ENCODE measurements around the gene STRN3.
"Not testable (repeated sequence)": the region's sequence is repeated elsewhere in the genome, so short reads cannot be mapped to it uniquely, and the experiment has no call there.

STRN3 gene

GRCh38 chr14:30933937-30934336, 92.2 kb downstream of the STRN3 start:
- DNase-seq (ENCODE audit: low read depth, low spot score); H3K27ac ChIP-seq: not testable (repeated sequence)

DNA sequence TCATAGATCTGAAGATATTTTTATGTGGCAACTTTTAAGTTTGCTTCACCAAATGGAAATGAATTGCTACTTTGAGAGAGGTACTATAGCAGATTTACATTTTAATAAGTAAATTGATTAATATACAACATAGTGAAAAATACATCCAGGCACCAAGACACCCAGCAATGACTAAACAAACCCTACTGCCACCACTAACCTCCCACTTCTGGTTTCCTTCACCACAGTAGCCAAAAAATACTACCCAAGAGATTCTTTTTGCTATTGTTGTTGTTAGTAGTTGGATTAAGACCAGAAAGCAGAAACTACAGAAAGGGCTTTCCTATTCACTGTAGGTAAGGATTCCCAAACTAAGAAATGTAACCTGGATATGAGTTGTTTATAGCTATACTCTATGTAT, 97.7 kb downstream of the STRN3 start:
- DNase-seq (ENCODE audit: low read depth, low spot score), result no peak
- no peak overlapping the region for H3K27ac ChIP-seq

GRCh38 chr14:30925254-30925653, 100.9 kb downstream of the STRN3 start:
- DNase-seq (ENCODE audit: low read depth, low spot score), result no peak
- no peak overlapping the region for H3K27ac ChIP-seq

DNA sequence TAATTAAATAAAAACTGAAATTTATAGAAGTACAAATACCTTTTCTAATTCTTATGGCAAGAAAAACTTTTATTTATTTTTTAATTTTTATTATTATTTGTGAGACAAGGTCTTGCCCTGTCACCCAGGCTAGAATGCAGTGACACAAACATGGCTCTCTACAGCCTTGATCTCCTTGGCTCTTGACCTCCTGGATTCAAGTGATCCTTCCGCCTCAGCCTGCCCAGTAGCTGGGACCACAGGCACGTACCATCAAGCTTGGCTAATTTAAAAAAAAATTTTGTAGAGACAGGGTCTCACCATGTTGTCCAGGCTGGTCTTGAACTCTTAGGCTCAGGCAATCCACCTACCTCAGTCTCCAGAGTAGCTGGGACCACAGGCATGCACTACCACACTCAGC, 104.4 kb downstream of the STRN3 start:
- DNase-seq (ENCODE audit: low read depth, low spot score), result no peak
- H3K27ac ChIP-seq, result peak overlapping the region; percentile 40

DNA sequence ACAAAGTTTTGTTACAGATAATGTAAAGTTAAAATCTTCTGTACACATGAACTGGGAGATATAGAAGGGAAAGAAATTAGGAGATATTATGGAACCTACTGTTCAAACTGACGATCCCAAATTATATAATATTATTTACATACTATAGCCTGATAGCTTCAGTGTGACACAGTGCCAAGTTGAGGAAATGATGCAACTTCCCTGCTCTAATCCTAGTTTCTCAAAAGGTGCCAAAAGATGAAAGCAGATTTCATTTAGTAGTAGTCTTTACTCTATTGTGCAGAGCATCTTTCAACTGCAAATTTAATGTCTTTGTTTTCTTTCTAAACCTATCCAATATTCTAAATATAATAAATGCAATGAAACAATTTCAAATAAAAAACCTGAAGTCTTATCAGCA, 104.9 kb downstream of the STRN3 start:
- peak overlapping the region; percentile 40 for H3K27ac ChIP-seq
- no peak for DNase-seq (ENCODE audit: low read depth, low spot score)

- no peak overlapping the region for H3K27ac ChIP-seq
- no peak for DNase-seq (ENCODE audit: low read depth, low spot score)
These were observed 110.6 kb downstream of the STRN3 start for GRCh38 chr14:30915596-30915995.

DNA sequence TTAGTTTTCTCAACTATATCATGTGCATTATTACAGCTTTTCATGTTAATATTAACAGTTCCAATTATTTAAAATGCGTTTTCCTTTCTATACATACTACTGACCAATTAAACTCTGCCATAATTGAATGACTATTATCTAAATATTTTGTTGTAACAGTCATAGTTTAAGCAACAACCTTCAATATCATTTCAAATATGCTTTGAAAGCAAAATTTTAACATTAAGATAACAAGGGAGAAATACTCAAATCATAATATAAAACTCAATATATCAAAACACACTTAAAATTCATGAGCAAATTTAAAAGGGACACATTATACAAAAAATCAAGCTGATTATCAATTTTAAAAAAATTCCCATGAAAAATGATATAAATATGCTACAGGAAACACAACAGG, 111.4 kb downstream of the STRN3 start:
- no peak for DNase-seq (ENCODE audit: low read depth, low spot score)
- no peak overlapping the region for H3K27ac ChIP-seq

DNA sequence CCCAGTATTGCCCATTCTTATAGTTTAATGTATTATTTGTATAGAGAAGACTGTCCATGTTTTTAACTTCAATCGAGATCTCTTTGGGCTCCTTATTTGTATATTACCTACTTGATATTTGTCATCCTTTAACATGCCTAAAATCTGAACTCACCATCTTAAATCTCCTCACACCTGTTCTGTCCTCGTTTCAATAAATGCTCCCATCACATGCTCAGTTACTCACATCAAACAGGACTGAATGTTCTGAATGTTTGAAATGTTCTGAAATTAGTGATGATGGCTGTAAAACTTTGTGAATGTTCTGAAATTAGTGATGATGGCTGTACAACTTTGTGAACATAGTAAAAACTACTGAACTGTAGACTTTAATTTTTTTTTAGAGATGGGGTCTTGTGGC, 117.4 kb downstream of the STRN3 start:
- DNase-seq (ENCODE audit: low read depth, low spot score), result no peak
- peak overlapping the region; percentile 71 for H3K27ac ChIP-seq

GRCh38 chr14:30907659-30908057, 118.5 kb downstream of the STRN3 start:
- H3K27ac ChIP-seq, result peak overlapping the region; percentile 71
- DNase-seq (ENCODE audit: low read depth, low spot score), result no peak

DNA sequence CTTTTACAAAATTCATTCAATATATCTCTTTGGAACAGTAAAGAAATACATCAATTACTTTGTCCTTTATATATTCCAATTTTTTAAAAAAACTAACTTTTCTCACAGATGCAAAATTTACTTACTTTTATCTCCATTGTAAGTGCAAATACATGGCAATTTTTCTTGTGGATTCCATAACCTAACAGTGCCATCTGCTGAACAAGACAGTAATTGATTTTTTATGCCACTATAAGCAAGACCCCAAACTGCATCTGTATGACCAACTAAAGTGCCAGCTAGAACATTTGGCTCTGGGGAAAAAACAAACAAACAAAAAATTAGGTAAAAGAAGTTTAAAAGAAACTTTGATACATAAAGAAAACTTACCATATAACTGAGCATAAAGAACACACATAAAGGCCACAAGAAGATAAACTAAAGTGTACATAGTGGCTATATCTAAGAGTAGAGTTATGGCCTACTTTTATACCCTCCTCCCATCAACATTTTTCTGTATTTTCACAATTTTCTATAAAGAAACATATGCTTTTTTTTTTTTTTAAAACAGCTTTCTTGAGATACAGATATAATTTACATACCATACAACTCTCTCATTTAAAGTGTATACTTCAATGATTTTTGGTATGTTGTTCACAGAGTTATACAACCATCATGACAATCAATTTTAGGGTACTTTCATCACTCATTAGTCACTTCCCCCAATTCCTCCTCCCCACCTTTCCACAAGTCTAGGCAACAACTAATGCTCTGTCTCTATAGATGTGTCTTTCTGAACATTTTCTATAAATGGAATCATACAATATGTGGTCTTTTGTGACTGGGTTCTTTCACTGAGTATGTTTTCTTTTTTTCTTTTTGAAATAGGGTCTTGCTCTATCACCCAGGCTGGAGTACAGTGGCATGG, 119.2 kb downstream of the STRN3 start:
- peak overlapping the region; percentile 71 for H3K27ac ChIP-seq
- DNase-seq (ENCODE audit: low read depth, low spot score), result no peak

DNA sequence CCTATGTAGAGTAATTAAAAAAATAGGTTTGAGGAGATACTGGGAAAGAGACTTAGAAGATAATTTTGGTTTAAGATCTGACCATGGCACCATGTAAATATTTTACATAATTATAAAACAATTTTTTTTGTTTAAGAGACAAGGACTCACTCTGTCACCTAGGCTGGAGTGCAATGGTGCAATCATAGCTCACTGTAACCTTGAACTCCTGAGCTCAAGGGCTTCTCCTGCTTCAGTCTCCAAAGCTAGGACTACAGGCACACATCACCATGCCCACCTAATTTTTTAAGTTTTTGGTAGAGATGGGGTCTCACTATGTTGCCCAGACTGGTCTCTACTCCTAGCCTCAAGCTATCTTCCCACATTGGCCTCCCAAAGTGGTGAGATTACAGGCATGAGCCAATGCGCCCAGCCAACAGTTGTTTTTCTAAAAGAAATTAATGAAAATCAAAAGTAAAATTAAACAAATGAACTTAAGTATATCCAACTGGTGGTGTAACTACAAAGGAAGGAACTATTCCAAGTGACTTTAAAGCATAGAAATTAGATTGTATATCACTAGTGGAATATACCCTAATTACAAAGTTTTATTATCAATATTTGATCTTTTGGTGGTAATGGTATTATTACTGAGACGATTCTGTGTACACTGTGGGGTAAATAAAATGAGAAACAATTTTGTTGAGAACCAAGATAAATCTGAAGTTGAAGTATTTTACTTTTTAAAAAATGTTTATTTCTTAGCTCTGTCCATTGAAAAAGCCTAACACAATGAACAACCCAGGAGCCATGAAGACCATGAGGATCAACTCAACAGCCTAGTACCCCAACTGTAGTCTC, 122.7 kb downstream of the STRN3 start:
- H3K27ac ChIP-seq, result no peak overlapping the region
- no peak for DNase-seq (ENCODE audit: low read depth, low spot score)

- H3K27ac ChIP-seq; DNase-seq (ENCODE audit: low read depth, low spot score): not testable (repeated sequence)
These were observed 129.1 kb downstream of the STRN3 start for GRCh38 chr14:30897121-30897520.

DNA sequence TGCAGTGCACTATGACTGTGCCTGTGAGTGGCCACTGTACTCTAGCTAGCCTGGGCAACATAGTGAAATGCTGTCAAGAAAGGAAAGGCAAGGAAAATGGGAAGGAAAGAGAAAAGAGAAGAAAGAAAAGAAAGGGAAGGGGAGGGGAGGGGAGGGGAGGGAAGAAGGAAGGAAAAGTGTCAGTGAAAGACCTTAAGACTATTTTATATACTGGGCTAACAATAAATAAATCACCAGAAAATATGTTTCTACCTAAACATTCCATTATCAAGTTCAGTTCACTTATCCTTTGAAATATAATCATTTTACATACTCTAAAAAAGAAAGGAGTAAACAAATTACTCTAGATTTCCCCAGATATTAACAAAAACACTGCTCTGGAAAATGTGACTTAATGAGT, 129.7 kb downstream of the STRN3 start:
- DNase-seq (ENCODE audit: low read depth, low spot score), result no peak
- H3K27ac ChIP-seq, result no peak overlapping the region

DNA sequence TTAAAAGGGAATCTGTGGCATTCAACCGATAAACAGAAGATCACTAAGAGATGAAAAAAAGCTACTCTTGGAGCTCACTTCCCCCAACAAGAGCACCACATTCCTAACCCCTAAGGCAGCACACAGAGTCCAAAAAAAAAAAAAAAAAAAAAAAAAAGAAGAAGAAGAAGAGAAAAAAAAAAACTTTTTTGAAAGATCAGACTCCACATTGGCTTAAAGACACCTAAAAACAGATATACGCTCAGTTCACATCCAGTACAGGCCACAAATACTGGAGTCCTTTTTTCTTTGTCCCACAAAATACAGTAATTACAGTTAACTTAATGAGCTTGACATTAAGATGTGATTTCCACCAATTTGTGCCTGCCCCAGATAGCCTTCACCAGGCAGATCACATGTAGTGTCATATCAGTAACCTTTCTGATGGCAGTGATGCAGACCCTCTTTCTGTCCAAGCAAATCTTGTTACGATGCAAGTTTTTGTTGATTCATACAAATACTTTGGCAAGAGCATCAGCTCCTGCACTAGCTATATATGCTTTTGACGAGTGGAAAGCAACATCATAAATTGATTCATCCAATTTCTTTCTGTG, 131.2 kb downstream of the STRN3 start:
- DNase-seq (ENCODE audit: low read depth, low spot score), result no peak
- no peak overlapping the region for H3K27ac ChIP-seq

GRCh38 chr14:30893819-30894218, 132.4 kb downstream of the STRN3 start:
- H3K27ac ChIP-seq, result no peak overlapping the region
- DNase-seq (ENCODE audit: low read depth, low spot score), result no peak

DNA sequence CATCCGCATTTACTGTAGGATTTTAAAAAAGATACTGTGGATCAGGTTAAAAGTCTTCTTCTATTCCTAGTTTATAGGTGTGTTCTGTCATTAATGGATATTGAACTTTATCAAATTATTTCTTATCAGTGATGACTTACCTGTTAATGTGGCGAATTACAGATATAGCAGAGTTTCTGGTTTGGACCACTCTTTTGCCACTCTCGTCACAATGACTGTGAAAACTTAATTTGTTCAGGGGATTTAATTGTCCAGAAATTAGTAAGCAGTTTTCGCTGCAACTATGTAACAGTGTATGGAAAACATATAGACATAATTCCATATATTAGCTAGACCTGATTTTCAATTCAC, 137.0 kb downstream of the STRN3 start:
- DNase-seq (ENCODE audit: low read depth, low spot score), result no peak
- H3K27ac ChIP-seq, result no peak overlapping the region

- DNase-seq (ENCODE audit: low read depth, low spot score), result no peak
- no peak overlapping the region for H3K27ac ChIP-seq
These were observed 137.5 kb downstream of the STRN3 start for GRCh38 chr14:30888480-30889243.

DNA sequence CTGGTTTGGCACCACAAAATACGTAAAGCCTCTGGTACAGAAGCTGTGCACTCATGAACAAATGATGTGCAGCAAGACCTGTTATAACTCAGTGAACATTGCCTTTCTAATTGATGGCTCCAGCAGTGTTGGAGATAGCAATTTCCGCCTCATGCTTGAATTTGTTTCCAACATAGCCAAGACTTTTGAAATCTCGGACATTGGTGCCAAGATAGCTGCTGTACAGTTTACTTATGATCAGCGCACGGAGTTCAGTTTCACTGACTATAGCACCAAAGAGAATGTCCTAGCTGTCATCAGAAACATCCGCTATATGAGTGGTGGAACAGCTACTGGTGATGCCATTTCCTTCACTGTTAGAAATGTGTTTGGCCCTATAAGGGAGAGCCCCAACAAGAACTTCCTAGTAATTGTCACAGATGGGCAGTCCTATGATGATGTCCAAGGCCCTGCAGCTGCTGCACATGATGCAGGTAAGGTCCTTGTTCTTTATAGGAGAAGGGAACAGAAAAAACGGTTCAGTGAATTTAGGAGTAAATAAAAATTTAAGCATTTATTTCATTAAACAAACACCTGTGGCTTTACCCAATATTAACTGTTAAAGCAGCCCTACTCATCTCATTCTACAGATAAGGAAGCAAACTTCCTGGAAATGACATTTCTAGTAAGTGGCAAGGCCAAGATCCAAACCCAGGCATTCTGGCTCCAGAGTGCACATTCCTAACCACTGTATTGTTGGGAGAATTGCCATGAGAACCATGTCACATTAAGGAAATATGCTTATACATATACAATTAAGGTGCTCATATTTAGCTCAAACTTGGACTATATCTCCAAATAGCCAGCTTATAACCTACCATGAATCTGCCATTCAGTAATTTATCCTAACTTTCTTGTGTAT, 140.1 kb downstream of the STRN3 start:
- no peak overlapping the region for H3K27ac ChIP-seq
- no peak for DNase-seq (ENCODE audit: low read depth, low spot score)

- no peak overlapping the region for H3K27ac ChIP-seq
- no peak for DNase-seq (ENCODE audit: low read depth, low spot score)
These were observed 141.3 kb downstream of the STRN3 start for GRCh38 chr14:30884901-30885300.
